NCI-H1092 (cell line): ENCODE measurements around the gene CAMK2N2.

ENCODE experiments used
- DNase-seq: peaks from one replicate; lab custom pipeline; 2025; lab: John Stamatoyannopoulos, UW

CAMK2N2 gene

DNA sequence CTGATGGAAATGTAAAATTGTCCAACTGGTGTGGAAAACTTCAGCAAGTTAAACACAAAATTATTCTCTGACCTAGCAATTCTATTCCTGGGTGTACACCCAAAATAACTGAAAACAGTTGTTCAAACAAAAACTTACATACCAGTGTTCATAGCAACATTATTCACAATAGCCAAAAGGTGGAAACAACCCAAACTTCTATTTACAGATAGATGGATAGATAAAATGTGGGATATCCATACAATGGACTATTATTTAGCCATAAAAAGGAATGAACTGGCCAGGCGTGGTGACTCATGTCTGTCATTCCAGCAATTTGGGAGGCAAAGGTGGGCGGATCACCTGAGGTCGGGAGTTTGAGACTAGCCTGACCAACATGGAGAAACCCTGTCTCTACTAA, 38.8 kb downstream of the CAMK2N2 start:
- no peak for DNase-seq

DNA sequence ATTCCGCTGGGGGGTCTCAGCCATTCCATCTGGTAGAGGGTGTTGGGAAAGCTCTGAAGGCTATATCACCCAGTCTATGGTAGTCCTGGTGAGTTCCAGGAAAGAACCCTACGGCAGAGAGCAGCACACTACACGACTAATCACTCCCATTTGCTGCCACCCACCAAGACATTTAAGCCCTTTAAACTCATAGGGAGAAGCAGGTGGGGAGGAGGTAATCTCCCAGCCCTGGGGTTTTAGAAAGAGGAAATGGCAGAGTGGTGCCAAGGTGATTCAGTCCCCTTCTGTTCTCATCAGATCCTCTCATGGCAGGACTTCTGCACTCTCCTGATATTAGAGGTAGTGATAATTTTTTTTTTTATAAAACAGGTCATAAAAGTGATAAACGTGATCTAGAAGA, 42.5 kb downstream of the CAMK2N2 start:
- no peak for DNase-seq

DNA sequence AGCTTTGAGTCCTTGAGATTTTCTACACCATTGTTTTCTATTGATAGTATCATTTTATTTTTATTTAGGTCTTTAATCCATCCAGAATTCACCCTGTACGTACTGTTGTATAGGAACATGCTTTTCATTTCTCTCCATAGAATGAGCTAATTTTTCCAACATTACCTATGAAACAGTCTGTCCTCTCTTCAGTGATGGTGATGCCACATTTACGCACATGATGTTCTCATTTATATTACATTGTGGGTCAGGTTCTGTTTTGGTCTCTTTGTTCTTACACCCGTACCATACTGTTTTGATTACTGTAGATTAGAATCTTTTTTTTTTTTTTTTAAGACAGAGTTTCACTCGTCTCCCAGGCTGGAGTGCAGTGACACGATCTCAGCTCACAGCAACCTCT, 49.6 kb downstream of the CAMK2N2 start:
- DNase-seq, result no peak

DNA sequence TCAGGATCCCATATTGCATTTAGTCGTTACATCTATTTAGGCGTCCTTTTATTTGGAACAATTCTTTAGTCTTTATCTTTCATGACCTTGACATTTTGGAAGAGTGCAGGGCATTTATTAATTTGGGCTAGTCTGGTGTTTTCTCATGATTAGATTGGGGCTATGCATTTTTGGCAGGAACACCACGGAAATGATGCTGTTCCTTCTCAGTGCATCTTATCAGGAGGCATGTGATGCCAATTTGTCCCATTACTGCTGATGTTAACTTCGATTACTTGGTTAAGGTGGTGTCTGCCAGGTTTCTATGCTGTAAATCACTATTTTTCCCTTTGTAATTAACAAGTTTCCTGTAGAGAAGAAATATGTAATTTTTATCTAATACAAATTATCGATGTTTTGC, 50.1 kb downstream of the CAMK2N2 start:
- no peak for DNase-seq
